Ascending aorta (tissue), 2 donors: ENCODE measurements around the gene MBNL1. TPM values are rescaled to one million over a fixed set of nuclear protein-coding genes. Genes with fewer than 3 reads are reported as not detected.

Experiments used
- DNase-seq, 2 donors: peaks; one replicate each; pipeline ENCODE4 v3.0.0-alpha.2; 2019; ENCODE audit warnings: low spot score in 2 of 2
- H3K27ac ChIP-seq, 2 donors: fragments of 200-600 bp; sonication (generic); one replicate each; pipeline ENCODE4 v1.5.1; 2016 to 2017; ENCODE audit warnings: mild to moderate bottlenecking in 1 of 2
- H3K27me3 ChIP-seq: fragments of 200-600 bp; sonication (generic); one replicate; pipeline ENCODE4 v1.5.1; 2017
- H3K36me3 ChIP-seq, 2 donors: fragments of 200-600 bp; sonication (generic); one replicate each; pipeline ENCODE4 v1.5.1; 2016
- H3K4me1 ChIP-seq, 2 donors: fragments of 200-600 bp; sonication (generic); one replicate each; pipeline ENCODE4 v1.5.1; 2016 to 2017; ENCODE audit warnings: mild to moderate bottlenecking in 1 of 2
- H3K4me3 ChIP-seq, 2 donors: fragments of 200-600 bp; sonication (generic); one replicate each; pipeline ENCODE4 v1.5.1; 2016 to 2017; ENCODE audit warnings: mild to moderate bottlenecking in 1 of 2
- H3K9me3 ChIP-seq, 2 donors: fragments of 200-600 bp; sonication (generic); one replicate each; pipeline ENCODE4 v1.5.1; 2016
- intact Hi-C: fragments of 100-400 bp; cut with DNase I; formaldehyde crosslinking; loops from one replicate; pipeline ENCODE4 v1.15.1; 2023
- total RNA-seq: library from RNA; depleted of rRNA; stranded (reverse); fragments of >200 nt; gene quantifications from one replicate; pipeline ENCODE4 v1.1.0, GENCODE V29; 2016
- TF ChIP-seq, protein P1 (sequence below), 3 experiments: fragments of 200-600 bp in 2 of 3; fragments of 450-650 bp in 1 of 3; sonication (generic) in 2 of 3; IDR thresholded peaks; one replicate each; pipeline ENCODE4 v1.5.1; 2016 to 2019; ENCODE audit warnings: antibody characterized with exemption in 3 of 3, mild to moderate bottlenecking in 1 of 3, moderate library complexity in 1 of 3

Gene MBNL1
- total RNA-seq, 1 donor from 2014 or later: 350 TPM

- no peaks in the 10 kb centered on the region for H3K9me3 ChIP-seq
- intact Hi-C loops: loop anchor here (5.0 kb wide), 1 partner anchor 226 kb away; no protein-coding TSS in a partner anchor
- peak in 1 of 2 donors; percentile 84 for DNase-seq
- H3K4me1 ChIP-seq: peaks cover 8 to 51% of the 10 kb centered on the region in 2 donors
- no peaks in the 10 kb centered on the region for H3K27me3 ChIP-seq
- peak overlapping the region; percentile 77 to 83 for H3K27ac ChIP-seq
- peaks cover 0 to 8% of the 10 kb centered on the region in 2 donors for H3K36me3 ChIP-seq
- TF ChIP-seq, protein P1, sequence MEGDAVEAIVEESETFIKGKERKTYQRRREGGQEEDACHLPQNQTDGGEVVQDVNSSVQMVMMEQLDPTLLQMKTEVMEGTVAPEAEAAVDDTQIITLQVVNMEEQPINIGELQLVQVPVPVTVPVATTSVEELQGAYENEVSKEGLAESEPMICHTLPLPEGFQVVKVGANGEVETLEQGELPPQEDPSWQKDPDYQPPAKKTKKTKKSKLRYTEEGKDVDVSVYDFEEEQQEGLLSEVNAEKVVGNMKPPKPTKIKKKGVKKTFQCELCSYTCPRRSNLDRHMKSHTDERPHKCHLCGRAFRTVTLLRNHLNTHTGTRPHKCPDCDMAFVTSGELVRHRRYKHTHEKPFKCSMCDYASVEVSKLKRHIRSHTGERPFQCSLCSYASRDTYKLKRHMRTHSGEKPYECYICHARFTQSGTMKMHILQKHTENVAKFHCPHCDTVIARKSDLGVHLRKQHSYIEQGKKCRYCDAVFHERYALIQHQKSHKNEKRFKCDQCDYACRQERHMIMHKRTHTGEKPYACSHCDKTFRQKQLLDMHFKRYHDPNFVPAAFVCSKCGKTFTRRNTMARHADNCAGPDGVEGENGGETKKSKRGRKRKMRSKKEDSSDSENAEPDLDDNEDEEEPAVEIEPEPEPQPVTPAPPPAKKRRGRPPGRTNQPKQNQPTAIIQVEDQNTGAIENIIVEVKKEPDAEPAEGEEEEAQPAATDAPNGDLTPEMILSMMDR (IDR thresholded peaks at IDR 0.05): no peak
- peak overlapping the region; percentile 49 to 52 for H3K4me3 ChIP-seq
Observed at GRCh38 chr3:152298393-152299248, 29.9 kb downstream of the MBNL1 start.

GRCh38 chr3:152299249-152299976, 30.7 kb downstream of the MBNL1 start:
- H3K4me1 ChIP-seq: peaks cover 11 to 54% of the 10 kb centered on the region in 2 donors
- H3K36me3 ChIP-seq: peaks cover 0 to 8% of the 10 kb centered on the region in 2 donors
- H3K27ac ChIP-seq: peak overlapping the region; percentile 77 to 83
- no peak for DNase-seq
- H3K27me3 ChIP-seq: no peaks in the 10 kb centered on the region
- H3K9me3 ChIP-seq: no peaks in the 10 kb centered on the region
- TF ChIP-seq, protein P1 (IDR thresholded peaks at IDR 0.05): no peak
- H3K4me3 ChIP-seq: peak overlapping the region; percentile 49 to 52
- intact Hi-C loops: loop anchor here (5.0 kb wide), 1 partner anchor 227 kb away; no protein-coding TSS in a partner anchor

- peak overlapping the region; percentile 77 to 83 for H3K27ac ChIP-seq
- intact Hi-C loops: loop anchor here (2.0 to 10.0 kb wide), 3 partner anchors 29 to 145 kb away; no protein-coding TSS in a partner anchor
- peak overlapping the region; percentile 49 to 52 for H3K4me3 ChIP-seq
- TF ChIP-seq, protein P1 (IDR thresholded peaks at IDR 0.05): no peak
- H3K9me3 ChIP-seq: no peaks in the 10 kb centered on the region
- no peak for DNase-seq
- H3K27me3 ChIP-seq: no peaks in the 10 kb centered on the region
- peaks cover 0 to 8% of the 10 kb centered on the region in 2 donors for H3K36me3 ChIP-seq
- H3K4me1 ChIP-seq: peaks cover 11 to 58% of the 10 kb centered on the region in 2 donors
Observed at GRCh38 chr3:152300029-152300731, 31.5 kb downstream of the MBNL1 start.

DNA sequence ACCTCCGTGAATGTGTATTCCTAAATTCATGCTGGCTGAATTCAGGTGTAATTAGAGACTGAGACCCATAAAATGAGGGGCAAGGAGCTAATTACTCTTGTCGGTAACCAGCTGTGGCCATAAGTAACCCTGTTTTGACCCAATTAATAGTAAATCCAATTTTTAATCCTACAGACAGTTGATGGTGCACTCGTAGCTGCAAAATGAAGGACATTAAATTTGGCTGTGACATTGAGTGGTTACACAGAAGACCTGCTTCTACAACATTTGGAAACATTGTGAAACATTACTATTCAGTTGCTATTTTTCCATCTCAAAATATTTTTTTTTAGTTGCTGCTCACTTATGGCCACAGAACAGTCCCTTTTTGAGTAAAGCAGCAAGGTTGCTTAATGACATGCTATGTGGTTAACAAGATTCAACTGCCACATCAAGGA, 33.0 kb downstream of the MBNL1 start:
- TF ChIP-seq, protein P1 (IDR thresholded peaks at IDR 0.05): no peak
- Histone ChIP-seq H3K4me3 (peak overlapping the region; percentile 49 to 52), H3K27me3 (no peaks in the 10 kb centered on the region), H3K27ac (peak overlapping the region; percentile 77 to 83), H3K4me1 (peaks cover 11 to 53% of the 10 kb centered on the region in 2 donors), H3K9me3 (no peaks in the 10 kb centered on the region), H3K36me3 (peaks cover 0 to 8% of the 10 kb centered on the region in 2 donors)
- no peak for DNase-seq
- intact Hi-C loops: loop anchor here (2.0 to 10.0 kb wide), 3 partner anchors 31 to 143 kb away; no protein-coding TSS in a partner anchor

DNA sequence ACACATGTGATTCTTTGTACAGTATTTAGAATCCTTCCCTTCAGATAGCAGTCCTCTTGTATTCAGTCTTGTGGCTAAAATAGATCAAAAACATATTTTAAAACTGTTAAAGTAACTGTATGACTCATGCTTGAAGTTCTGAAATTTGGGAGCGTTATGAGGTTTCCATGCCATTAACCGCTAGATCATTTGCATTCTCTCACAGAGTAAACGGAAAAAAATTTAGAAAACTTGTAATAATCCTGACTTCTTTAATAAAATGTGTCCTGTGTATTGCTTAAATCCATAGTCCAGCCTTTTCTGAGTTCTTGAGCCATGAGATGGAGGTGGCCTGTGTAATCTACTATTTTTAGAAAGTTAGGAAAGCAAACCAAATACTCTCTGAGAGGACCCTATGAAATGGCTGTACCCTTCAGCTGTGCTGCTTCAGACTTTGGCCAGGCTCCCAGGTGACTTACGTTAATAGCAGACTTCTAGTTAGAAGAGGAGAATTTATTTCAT, 33.8 kb downstream of the MBNL1 start:
- TF ChIP-seq, protein P1 (IDR thresholded peaks at IDR 0.05): no peak
- Histone ChIP-seq H3K27me3 (no peaks in the 10 kb centered on the region), H3K27ac (peak overlapping the region; percentile 77 to 83), H3K36me3 (peaks cover 0 to 8% of the 10 kb centered on the region in 2 donors), H3K9me3 (no peaks in the 10 kb centered on the region), H3K4me3 (peak overlapping the region; percentile 49 to 52), H3K4me1 (peaks cover 13 to 57% of the 10 kb centered on the region in 2 donors)
- DNase-seq: peak in 1 of 2 donors; percentile 85
- intact Hi-C loops: loop anchor here (10.0 kb wide), 2 partner anchors 102 to 142 kb away; no protein-coding TSS in a partner anchor
